ENCODE data around the gene PMEL.
A peak's percentile ranks its signal among the peaks of the same experiment; 100 is the strongest.

DNA sequence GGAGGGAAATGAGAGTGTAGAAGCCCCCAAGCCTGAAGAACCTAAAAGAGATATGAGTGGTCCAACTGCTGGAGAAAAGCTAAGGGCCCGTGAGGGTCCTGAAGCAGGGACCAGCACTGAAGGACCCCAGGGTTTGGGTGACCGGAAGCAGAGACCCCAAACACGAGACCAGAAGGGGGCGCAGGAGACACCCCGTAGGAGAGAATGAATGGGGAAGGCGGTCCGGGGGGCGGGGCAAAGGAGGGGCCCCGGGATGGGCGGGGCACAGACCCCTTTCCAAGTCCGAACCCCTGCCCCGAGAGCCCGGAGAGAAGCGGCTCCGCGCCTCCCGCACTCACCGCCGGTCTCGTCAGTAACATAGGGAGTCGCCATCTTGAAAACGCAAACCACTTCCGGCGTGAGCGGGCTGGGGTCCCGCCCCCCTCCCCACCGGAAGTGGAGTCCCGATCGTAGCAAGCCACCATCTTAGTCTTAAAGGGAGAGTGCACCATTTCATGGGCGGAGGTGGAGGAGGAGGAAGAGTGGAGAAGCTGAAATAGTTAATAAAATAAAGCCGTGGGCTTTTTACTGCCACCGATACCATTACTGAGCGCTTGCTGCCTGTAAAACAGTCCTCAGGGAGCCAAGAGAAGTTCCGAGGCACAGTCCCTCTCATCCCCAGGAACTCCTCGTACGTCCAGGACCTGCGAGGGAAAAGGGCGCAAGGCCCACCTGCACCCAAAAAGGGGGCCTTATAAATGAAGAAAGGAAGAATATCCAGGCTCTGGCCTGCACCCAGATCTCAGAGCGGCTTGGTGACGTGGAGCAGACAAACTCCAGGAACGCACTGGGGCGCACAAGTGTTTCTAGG is 38.9 kb downstream of the PMEL start:
- TF ChIP-seq EZH2 (IDR thresholded peaks at IDR 0.05; ENCODE audit: borderline replicate concordance), result no peak
- TF ChIP-seq, protein P1, sequence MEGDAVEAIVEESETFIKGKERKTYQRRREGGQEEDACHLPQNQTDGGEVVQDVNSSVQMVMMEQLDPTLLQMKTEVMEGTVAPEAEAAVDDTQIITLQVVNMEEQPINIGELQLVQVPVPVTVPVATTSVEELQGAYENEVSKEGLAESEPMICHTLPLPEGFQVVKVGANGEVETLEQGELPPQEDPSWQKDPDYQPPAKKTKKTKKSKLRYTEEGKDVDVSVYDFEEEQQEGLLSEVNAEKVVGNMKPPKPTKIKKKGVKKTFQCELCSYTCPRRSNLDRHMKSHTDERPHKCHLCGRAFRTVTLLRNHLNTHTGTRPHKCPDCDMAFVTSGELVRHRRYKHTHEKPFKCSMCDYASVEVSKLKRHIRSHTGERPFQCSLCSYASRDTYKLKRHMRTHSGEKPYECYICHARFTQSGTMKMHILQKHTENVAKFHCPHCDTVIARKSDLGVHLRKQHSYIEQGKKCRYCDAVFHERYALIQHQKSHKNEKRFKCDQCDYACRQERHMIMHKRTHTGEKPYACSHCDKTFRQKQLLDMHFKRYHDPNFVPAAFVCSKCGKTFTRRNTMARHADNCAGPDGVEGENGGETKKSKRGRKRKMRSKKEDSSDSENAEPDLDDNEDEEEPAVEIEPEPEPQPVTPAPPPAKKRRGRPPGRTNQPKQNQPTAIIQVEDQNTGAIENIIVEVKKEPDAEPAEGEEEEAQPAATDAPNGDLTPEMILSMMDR (IDR thresholded peaks at IDR 0.05; ENCODE audit: poor library complexity), result peak; percentile 96
